ENCODE measurements around the gene DRD1. TPM values are rescaled to one million over a fixed set of nuclear protein-coding genes. Genes with fewer than 3 reads are reported as not detected.
"Not testable (repeated sequence)": the region's sequence is repeated elsewhere in the genome, so short reads cannot be mapped to it uniquely, and the experiment has no call there.

DRD1 gene
- total RNA-seq, 1 experiment from 2014 or later, result not detected

GRCh38 chr5:175467983-175468690 lies 24.2 kb upstream of the DRD1 start:
- DNase-seq (ENCODE audit: low spot score), result no peak

- no peak for DNase-seq (ENCODE audit: low spot score)
Measured at GRCh38 chr5:175466700-175467318, 22.8 kb upstream of the DRD1 start.

GRCh38 chr5:175465282-175465681 lies 21.3 kb upstream of the DRD1 start:
- no peak for DNase-seq (ENCODE audit: low spot score)

GRCh38 chr5:175464942-175465233 lies 20.9 kb upstream of the DRD1 start:
- DNase-seq (ENCODE audit: low spot score), result no peak

GRCh38 chr5:175464074-175464941 lies 20.3 kb upstream of the DRD1 start:
- DNase-seq (ENCODE audit: low spot score), result peak; percentile 77

- DNase-seq (ENCODE audit: low spot score), result no peak
Measured at GRCh38 chr5:175463641-175464040, 19.7 kb upstream of the DRD1 start.

- DNase-seq (ENCODE audit: low spot score), result no peak
Measured at GRCh38 chr5:175461370-175461769, 17.4 kb upstream of the DRD1 start.

- no peak for DNase-seq (ENCODE audit: low spot score)
Measured at GRCh38 chr5:175460552-175460951, 16.6 kb upstream of the DRD1 start.

- peak; percentile 76 for DNase-seq (ENCODE audit: low spot score)
Measured at GRCh38 chr5:175460126-175460525, 16.1 kb upstream of the DRD1 start.

- DNase-seq (ENCODE audit: low spot score), result peak; percentile 76
Measured at GRCh38 chr5:175457466-175457865, 13.5 kb upstream of the DRD1 start.

- no peak for DNase-seq (ENCODE audit: low spot score)
Measured at GRCh38 chr5:175456105-175456742, 12.2 kb upstream of the DRD1 start.

GRCh38 chr5:175454338-175454737 lies 10.4 kb upstream of the DRD1 start:
- not testable (repeated sequence) for DNase-seq (ENCODE audit: low spot score)

- DNase-seq (ENCODE audit: low spot score), result no peak
Measured at GRCh38 chr5:175452166-175452565, 8.2 kb upstream of the DRD1 start.

- no peak for DNase-seq (ENCODE audit: low spot score)
Measured at GRCh38 chr5:175448276-175448675, 4.3 kb upstream of the DRD1 start.

- no peak for DNase-seq (ENCODE audit: low spot score)
Measured at GRCh38 chr5:175447571-175447970, 3.6 kb upstream of the DRD1 start.

GRCh38 chr5:175446378-175446777 lies 2.4 kb upstream of the DRD1 start:
- not testable (repeated sequence) for DNase-seq (ENCODE audit: low spot score)

- DNase-seq (ENCODE audit: low spot score), result no peak
Measured at GRCh38 chr5:175444905-175445456, 999 bp upstream of the DRD1 start.

GRCh38 chr5:175443514-175444059 lies 395 bp downstream of the DRD1 start:
- no peak for DNase-seq (ENCODE audit: low spot score)

GRCh38 chr5:175438234-175438857 lies 5.6 kb downstream of the DRD1 start:
- no peak for DNase-seq (ENCODE audit: low spot score)

GRCh38 chr5:175436359-175436758 lies 7.6 kb downstream of the DRD1 start:
- no peak for DNase-seq (ENCODE audit: low spot score)

- DNase-seq (ENCODE audit: low spot score), result no peak
Measured at GRCh38 chr5:175434800-175435199, 9.2 kb downstream of the DRD1 start.
